ENCODE results near the gene PEF1. TPM values are rescaled to one million over a fixed set of nuclear protein-coding genes. Genes with fewer than 3 reads are reported as not detected.

Gene PEF1
- polyA plus RNA-seq, 1 donor: 38.3 TPM

GRCh38 chr1:31581821-31582810 lies 62.6 kb downstream of the PEF1 start:
- no peak for DNase-seq

DNA sequence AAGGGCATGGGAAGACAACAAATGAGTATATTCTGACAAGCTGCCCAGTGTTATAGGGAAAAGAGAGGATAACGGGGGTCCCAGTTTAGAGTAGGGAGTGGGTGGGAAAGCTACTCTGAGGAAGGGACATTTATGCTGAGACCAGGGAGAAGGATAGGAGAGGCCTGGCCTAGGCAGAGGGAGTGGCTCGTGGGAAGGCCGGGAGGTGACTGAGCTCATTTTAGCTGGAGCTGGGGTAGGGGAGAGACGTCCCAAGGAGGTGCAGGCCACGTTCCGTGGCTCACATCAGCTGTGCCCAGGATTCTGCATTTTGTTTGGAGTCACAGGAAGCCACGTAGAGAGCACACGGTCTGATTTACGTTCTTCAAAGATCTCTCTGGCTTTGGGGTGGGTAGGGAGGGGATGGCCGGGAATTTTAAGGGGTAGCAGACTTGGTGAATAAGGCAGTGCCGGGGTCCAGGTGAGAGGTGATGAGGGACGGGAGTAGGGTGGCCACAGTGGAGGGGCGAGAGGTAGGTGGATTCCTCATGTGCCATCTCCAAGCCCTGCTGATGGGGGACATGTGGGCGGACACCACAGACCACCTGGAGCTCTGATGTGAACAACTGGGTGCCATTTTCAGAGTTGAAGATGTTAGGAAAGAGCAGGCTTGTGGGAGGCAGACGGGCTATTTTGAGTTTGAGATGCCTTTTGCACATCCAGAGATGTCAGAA lies 63.6 kb downstream of the PEF1 start:
- no peak for DNase-seq

GRCh38 chr1:31580513-31580870 lies 64.2 kb downstream of the PEF1 start:
- no peak for DNase-seq

Other genes with a start within 250 kb of the PEF1 start
- gene SERINC2, start 231.7 kb downstream of the PEF1 start, polyA plus RNA-seq (ENCODE audit: insufficient read length): 45.1 TPM
- gene TINAGL1, start 68.4 kb downstream of the PEF1 start, polyA plus RNA-seq (ENCODE audit: insufficient read length): 29.9 TPM
- gene HCRTR1, start 27.2 kb downstream of the PEF1 start, polyA plus RNA-seq (ENCODE audit: insufficient read length): 0.23 TPM
- 121 TPM for gene COL16A1, start 59.1 kb upstream of the PEF1 start, polyA plus RNA-seq (ENCODE audit: insufficient read length)
- 17.6 TPM for gene ADGRB2, start 119.5 kb upstream of the PEF1 start, polyA plus RNA-seq (ENCODE audit: insufficient read length)
- 0.52 TPM for gene SPOCD1, start 171.1 kb upstream of the PEF1 start, polyA plus RNA-seq (ENCODE audit: insufficient read length)